ENCODE results near the gene TVP23C.

GRCh38 chr17:15501282-15501681 lies 62.0 kb downstream of the TVP23C start:
- no peak for TF ChIP-seq CTCF (IDR thresholded peaks at IDR 0.05; ENCODE audit: insufficient read depth, low read depth, low read length)
- TF ChIP-seq EZH2 (IDR thresholded peaks at IDR 0.05; ENCODE audit: insufficient read depth, low read length) = no peak

Measured in astrocyte (in vitro differentiated cells and primary cell).